Transverse colon (tissue), 4 donors: ENCODE measurements around the gene ATG2A. TPM values are rescaled to one million over a fixed set of nuclear protein-coding genes. Genes with fewer than 3 reads are reported as not detected.

Experiments used
- DNase-seq: peaks from one replicate; pipeline ENCODE4 v3.0.0-alpha.2; 2019
- H3K27ac ChIP-seq, 4 donors: fragments of 200-600 bp; sonication (generic); 2 replicates each; pipeline ENCODE4 v1.5.1; 2016 to 2018; ENCODE audit warnings: inconsistent platforms in 4 of 4
- H3K27me3 ChIP-seq: fragments of 200-600 bp; sonication (generic); 2 replicates; pipeline ENCODE4 v1.5.1; 2017; ENCODE audit warnings: inconsistent platforms
- H3K36me3 ChIP-seq, 4 donors: fragments of 200-600 bp; sonication (generic); 2 replicates each; pipeline ENCODE4 v1.5.1; 2017 to 2019; ENCODE audit warnings: inconsistent platforms in 4 of 4
- H3K4me1 ChIP-seq, 4 donors: fragments of 200-600 bp; sonication (generic); 2 replicates each; pipeline ENCODE4 v1.5.1; 2017 to 2020; ENCODE audit warnings: inconsistent platforms in 4 of 4
- H3K4me3 ChIP-seq, 4 donors: fragments of 200-600 bp; sonication (generic); 1 replicate in 1 of 4; 2 replicates in 3 of 4; pipeline versions ENCODE4 v1.5.1 to v1.6.1; 2017 to 2019; ENCODE audit warnings: inconsistent platforms in 4 of 4
- H3K9me3 ChIP-seq, 2 donors: fragments of 200-600 bp; sonication (generic); 2 replicates each; pipeline ENCODE4 v1.5.1; 2017 to 2019; ENCODE audit warnings: inconsistent platforms in 2 of 2
- CTCF ChIP-seq, 5 experiments: fragments of 200-600 bp in 3 of 5; fragments of 450-650 bp in 2 of 5; sonication (generic) in 3 of 5; IDR thresholded peaks; 1 replicate in 2 of 5; 2 replicates in 3 of 5; pipeline ENCODE4 v1.5.1; 2016 to 2017; ENCODE audit warnings: antibody characterized with exemption in 5 of 5, inconsistent platforms in 3 of 5, mild to moderate bottlenecking in 2 of 5, moderate library complexity in 1 of 5
- EP300 ChIP-seq: sonication (generic); formaldehyde crosslinking; IDR thresholded peaks from one replicate; pipeline ENCODE4 v1.6.1; 2017; ENCODE audit warnings: antibody characterized with exemption, low read depth
- POLR2A ChIP-seq: fragments of 450-650 bp; IDR thresholded peaks from one replicate; pipeline ENCODE4 v1.6.1; 2016; ENCODE audit warnings: antibody characterized with exemption, mild to moderate bottlenecking, moderate library complexity
- POLR2AphosphoS5 ChIP-seq, 3 donors: sonication (generic); formaldehyde crosslinking; IDR thresholded peaks; one replicate each; pipeline ENCODE4 v1.6.1; 2016; ENCODE audit warnings: antibody characterized with exemption in 3 of 3
- WGBS, 2 donors: methylation state at CpG; one replicate each; pipeline ENCODE4 v1.1.5; 2018; ENCODE audit warnings: low coverage in 1 of 2; 5-methylcytosine and 5-hydroxymethylcytosine counted together
- in situ Hi-C, 4 donors: fragments of 200-750 bp; cut with MboI; loops; one replicate each; pipeline versions ENCODE4 v1.15.0 to v1.15.1; 2017; ENCODE audit warnings: low sequenced_read_pairs in 3 of 4, low pct_ligation_motif_present in 1 of 4, low pct_unique_long_range_greater_than_20kb in 1 of 4
- intact Hi-C: fragments of 100-400 bp; cut with DNase I; formaldehyde crosslinking; loops from one replicate; pipeline ENCODE4 v1.15.1; 2023; ENCODE audit warnings: low total_unique reads
- total RNA-seq, 4 donors: library from RNA; depleted of rRNA; stranded (reverse); fragments of >200 nt; gene quantifications; one replicate each; pipeline ENCODE4 v1.1.0, GENCODE V29; 2016

The ATG2A gene
- total RNA-seq, 4 donors from 2014 or later, result 30.1 to 82.3 (median 46.4) TPM

- intact Hi-C loops, result no loop called here
- no peaks in the 10 kb centered on the region for H3K27me3 ChIP-seq
Measured at GRCh38 chr11:64871492-64871891, 45.5 kb downstream of the ATG2A start.

DNA sequence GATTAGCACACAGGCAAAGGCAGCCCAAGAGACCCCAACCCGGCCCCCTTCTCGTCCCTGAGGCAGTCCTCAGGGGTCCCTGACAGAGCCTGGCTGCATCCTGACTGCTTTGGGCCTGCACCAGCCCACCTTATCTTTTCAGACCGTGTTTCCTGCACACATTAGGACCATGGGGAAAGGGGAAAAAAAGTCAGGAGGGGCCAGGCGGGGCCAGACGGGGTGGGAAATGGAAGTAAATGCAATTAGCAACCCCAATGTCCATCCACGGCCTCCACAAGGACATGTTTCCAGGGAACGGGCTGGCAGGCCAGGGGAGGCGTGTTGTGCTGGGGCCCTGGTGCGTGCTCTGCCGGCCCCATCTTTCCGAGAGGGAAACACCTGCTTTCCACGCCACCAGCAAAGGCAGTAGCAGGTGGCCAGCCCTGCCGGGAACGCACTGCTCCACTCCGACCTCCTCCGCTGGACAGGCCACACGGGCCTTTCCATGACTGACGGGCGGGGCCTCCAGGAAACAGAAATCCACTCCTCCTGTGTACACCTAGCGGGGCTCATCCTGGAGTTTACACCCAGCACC, 46.0 kb downstream of the ATG2A start:
- no peaks in the 10 kb centered on the region for H3K27me3 ChIP-seq
- TF ChIP-seq CTCF (IDR thresholded peaks at IDR 0.05) (no peak), POLR2AphosphoS5 (IDR thresholded peaks at IDR 0.05) (peak in 2 of 3 donors; percentile 32 to 36)
- intact Hi-C loops (no loop called here), in situ Hi-C loops (no loop called here)
- H3K4me3 ChIP-seq, result no peak overlapping the region
- peaks cover 0 to 5% (median 0%) of the 10 kb centered on the region in 4 donors for H3K36me3 ChIP-seq
- 65 to 80% methylated on average over 3 to 20 of the region's 20 CpGs for WGBS, 2 donors
- peaks cover 57 to 80% (median 70%) of the 10 kb centered on the region in 4 donors for H3K4me1 ChIP-seq
- DNase-seq, result peak; percentile 64
- H3K9me3 ChIP-seq, result no peaks in the 10 kb centered on the region
- H3K27ac ChIP-seq, result peak overlapping the region; percentile 79 to 96 (median 94)

More at GRCh38 chr11:64871492-64871891, 45.5 kb downstream of the ATG2A start:
- in situ Hi-C loops, result no loop called here
- H3K36me3 ChIP-seq, result peaks cover 0 to 5% (median 0%) of the 10 kb centered on the region in 4 donors
- WGBS, 2 donors, result 59 to 80% methylated on average over 1 to 3 of the region's 3 CpGs
- H3K4me1 ChIP-seq, result peaks cover 62 to 81% (median 75%) of the 10 kb centered on the region in 4 donors
- no peaks in the 10 kb centered on the region for H3K9me3 ChIP-seq
- H3K4me3 ChIP-seq, result no peak overlapping the region
- TF ChIP-seq EP300 (no peak), POLR2AphosphoS5 (IDR thresholded peaks at IDR 0.05) (no peak), POLR2A (no peak), CTCF (IDR thresholded peaks at IDR 0.05) (no peak)
- DNase-seq, result no peak
- peak overlapping the region; percentile 79 to 96 (median 94) for H3K27ac ChIP-seq

- in situ Hi-C loops, result no loop called here
Measured at GRCh38 chr11:64870176-64870892, 46.7 kb downstream of the ATG2A start.

More at GRCh38 chr11:64870176-64870892, 46.7 kb downstream of the ATG2A start:
- Histone ChIP-seq H3K27me3 (no peaks in the 10 kb centered on the region), H3K4me3 (no peak overlapping the region), H3K27ac (peak overlapping the region; percentile 79 to 96 (median 94)), H3K9me3 (no peaks in the 10 kb centered on the region), H3K36me3 (peaks cover 0 to 5% (median 0%) of the 10 kb centered on the region in 4 donors), H3K4me1 (peaks cover 52 to 80% (median 65%) of the 10 kb centered on the region in 4 donors)
- 72% methylated on average over 19 of the region's 19 CpGs; no CpG with 5 or more reads in 1 of the 2 donors for WGBS, 2 donors
- peak; percentile 36 for DNase-seq
- no peak for TF ChIP-seq POLR2A
- no peak for TF ChIP-seq EP300
- TF ChIP-seq POLR2AphosphoS5 (IDR thresholded peaks at IDR 0.05), result no peak
- TF ChIP-seq CTCF (IDR thresholded peaks at IDR 0.05), result no peak
- intact Hi-C loops, result no loop called here
